Activated naive CD8-positive, alpha-beta T cell treated with anti-CD3 and anti-CD28 coated beads, Interleukin-2, amount 10 ng/mL, durations not matched to agents 7 days and 5 days (primary cell): ENCODE measurements around the gene ROBO4. TPM values are rescaled to one million over a fixed set of nuclear protein-coding genes. Genes with fewer than 3 reads are reported as not detected.

Source experiments
- ATAC-seq: fragments of 150-1000 bp; cut with Tn5 transposase; one replicate; pipeline ENCODE4 v1.10.0; 2021; ENCODE audit warnings: low read depth, moderate library complexity
- POLR2A ChIA-PET: fragments of 350-600 bp; sonication (Branson Sonifier 250); formaldehyde crosslinking; loops from one replicate; lab custom pipeline; 2021; ENCODE audit warnings: antibody characterized with exemption; lab: Charles Lee
- DNase-seq: peaks from one replicate; pipeline ENCODE4 v3.0.0; 2021
- H3K27ac Mint-ChIP-seq: one replicate; pipeline ENCODE4 v1.8.0; 2022; ENCODE audit warnings: mild to moderate bottlenecking, mixed read lengths
- H3K27me3 Mint-ChIP-seq: one replicate; pipeline ENCODE4 v1.8.0; 2022; ENCODE audit warnings: mild to moderate bottlenecking, moderate library complexity, mixed read lengths
- H3K36me3 Mint-ChIP-seq: one replicate; pipeline ENCODE4 v1.8.0; 2021; ENCODE audit warnings: mild to moderate bottlenecking, mixed read lengths
- H3K4me1 Mint-ChIP-seq: one replicate; pipeline ENCODE4 v1.8.0; 2021; ENCODE audit warnings: mixed read lengths
- H3K4me3 Mint-ChIP-seq: one replicate; pipeline ENCODE4 v1.8.0; 2022; ENCODE audit warnings: mild to moderate bottlenecking, moderate library complexity, mixed read lengths
- H3K9me3 Mint-ChIP-seq: one replicate; pipeline ENCODE4 v1.8.0; 2021; ENCODE audit warnings: mixed read lengths
- total RNA-seq, 2 experiments: library from RNA; stranded (reverse); gene quantifications; one replicate each; pipeline ENCODE4 v1.2.3, GENCODE V29; 2021

The ROBO4 gene
- total RNA-seq, 2 experiments from 2014 or later: not detected

DNA sequence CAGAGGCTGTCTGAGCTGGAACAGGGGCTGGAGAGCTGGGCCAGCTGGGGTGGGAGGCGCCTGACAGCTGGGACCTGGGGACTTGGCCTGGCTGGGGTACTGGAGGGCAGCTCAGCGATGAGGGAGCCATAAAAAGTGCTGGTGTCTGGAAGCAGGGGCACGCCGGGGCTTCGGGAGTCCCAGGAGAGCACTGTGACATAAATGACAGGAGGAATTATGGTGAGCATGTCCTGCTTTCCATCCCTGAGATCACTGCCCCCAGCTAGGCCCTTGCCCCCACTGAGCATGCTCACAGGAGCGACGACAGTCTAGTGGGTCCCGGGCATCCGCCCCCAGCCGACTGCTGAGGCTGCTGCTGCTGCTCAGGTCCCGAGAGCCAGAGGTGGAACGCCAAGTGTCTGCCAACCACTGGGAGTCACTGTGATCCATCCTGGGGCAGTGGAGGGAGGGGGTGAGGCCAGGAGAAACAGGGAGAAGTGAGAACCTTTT, 6.2 kb downstream of the ROBO4 start:
- H3K27me3 Mint-ChIP-seq: no peaks in the 10 kb centered on the region
- no peak overlapping the region for H3K4me3 Mint-ChIP-seq
- DNase-seq: no peak
- H3K27ac Mint-ChIP-seq: no peak overlapping the region
- H3K9me3 Mint-ChIP-seq: no peaks in the 10 kb centered on the region
- no peaks in the 10 kb centered on the region for H3K36me3 Mint-ChIP-seq
- no peak for ATAC-seq
- H3K4me1 Mint-ChIP-seq: peaks cover 2% of the 10 kb centered on the region
- POLR2A ChIA-PET: no interaction called here

DNA sequence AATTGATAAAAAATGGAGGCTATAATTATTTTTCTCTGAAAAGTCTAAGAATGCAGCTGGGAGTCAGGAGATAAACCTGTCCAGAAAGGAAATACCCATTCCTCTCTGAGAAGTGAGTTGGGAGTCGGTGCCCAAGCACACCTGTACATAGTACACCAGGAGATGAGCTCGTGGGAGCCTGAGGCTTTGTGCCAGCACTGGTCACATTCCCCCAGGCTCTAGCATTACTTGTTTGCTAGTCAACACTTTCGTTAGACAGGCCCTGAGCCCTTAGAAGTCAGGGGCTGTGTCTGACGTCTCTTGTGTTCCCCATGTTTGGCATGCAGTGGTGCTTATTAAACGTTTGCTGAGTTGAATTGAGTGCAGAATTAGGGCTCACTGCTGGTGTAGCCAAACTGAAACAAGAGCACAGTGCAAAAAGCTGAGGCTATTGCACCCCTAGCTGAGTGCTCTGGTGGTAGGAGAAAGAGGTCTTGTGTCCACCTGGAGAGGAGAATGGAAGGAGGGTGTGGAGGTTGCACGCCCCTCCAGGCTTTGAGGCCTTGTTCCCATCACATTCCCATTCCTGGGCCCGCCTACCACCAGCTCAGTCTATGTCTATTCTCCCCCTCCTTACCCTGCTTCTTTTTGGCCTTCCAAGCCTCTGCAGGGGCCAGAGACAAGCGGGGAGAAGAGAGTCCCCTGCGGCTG, 6.8 kb downstream of the ROBO4 start:
- peaks cover 2% of the 10 kb centered on the region for H3K27me3 Mint-ChIP-seq
- H3K9me3 Mint-ChIP-seq: no peaks in the 10 kb centered on the region
- ATAC-seq: no peak
- H3K36me3 Mint-ChIP-seq: no peaks in the 10 kb centered on the region
- POLR2A ChIA-PET: no interaction called here
- DNase-seq: no peak
- H3K4me3 Mint-ChIP-seq: no peak overlapping the region
- no peak overlapping the region for H3K27ac Mint-ChIP-seq
- peaks cover 2% of the 10 kb centered on the region for H3K4me1 Mint-ChIP-seq

DNA sequence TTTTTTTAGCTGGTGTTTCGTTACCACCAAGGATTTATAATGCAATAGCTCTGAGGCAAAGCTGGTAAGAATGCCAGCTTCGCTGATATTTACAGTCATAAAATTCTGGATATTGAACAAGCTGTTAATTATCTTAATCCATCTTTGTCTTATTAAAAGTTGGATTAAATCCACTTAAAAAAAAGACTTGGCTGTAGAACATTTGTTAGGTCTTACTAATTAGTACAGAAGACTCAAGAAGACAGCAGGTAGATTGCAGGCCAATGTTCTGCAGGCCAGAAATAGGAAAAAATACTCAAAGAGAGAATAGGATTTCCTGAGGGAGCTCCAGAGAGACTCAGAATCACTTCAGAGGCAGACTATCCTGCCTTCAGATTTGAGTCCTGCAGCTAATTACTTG, 7.5 kb downstream of the ROBO4 start:
- Mint-ChIP-seq H3K27ac (no peak overlapping the region), H3K27me3 (peaks cover 6% of the 10 kb centered on the region), H3K36me3 (no peaks in the 10 kb centered on the region), H3K9me3 (no peaks in the 10 kb centered on the region), H3K4me3 (no peak overlapping the region), H3K4me1 (peaks cover 2% of the 10 kb centered on the region)
- ATAC-seq: no peak
- POLR2A ChIA-PET: no interaction called here
- DNase-seq: no peak

DNA sequence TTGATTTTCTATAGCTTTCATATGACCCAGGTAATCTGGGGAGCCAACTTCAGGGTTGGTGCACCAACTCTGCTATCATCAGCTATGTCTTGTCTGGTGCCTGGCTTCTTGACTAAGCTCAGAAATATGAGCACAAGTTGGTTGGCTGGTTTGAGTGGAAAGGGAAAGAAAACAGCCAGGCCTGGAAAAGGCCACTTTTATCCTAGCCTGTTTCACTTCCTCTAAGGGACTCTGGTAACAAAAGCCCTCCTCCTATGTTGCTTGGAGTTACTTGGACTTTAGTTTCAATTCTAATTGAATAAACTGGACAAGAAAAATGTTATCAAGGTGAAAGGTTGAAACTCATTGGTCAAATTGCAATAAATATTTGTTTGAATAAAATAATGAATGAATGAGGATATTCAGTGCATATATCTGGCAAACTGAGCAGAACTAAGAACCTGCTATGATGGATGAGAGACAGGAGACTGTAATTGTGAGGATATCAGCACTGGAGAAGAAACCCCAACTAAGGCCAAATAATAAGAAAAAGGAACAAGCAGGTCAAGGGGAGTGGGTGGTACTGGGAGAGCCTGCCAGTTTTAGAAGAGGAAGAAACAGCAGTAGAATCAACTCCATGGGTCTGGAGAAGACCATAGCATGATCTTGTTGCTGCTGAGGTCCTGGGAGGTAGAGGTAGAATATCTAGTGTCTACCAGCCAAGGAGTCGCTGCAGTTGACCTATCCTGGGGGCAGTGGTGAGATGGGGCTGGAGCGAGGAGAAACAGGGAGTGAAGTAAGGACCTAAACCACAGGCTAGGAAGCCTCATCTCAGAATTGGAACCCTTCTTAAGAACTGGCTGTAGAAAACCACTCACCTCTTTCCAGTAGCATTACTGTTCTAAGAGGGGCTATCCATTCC, 8.2 kb downstream of the ROBO4 start:
- H3K27ac Mint-ChIP-seq: no peak overlapping the region
- POLR2A ChIA-PET: no interaction called here

DNA sequence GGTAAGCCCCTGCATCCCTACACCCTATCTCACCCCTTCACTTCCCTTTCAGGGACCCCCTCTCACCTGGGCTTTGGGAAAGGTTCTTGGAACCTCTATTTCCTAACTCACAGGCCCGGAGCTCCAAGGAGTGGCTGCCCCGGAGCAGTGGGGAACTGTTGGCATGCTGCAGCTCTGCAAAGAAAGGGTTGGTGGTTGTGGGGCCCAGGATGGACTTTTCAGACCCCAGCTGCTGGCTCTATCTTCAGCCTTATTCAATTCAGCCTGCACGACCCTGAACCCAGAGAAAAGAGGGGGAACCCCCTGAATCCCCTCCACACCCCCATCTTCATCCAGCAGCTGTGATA, 10.0 kb downstream of the ROBO4 start:
- Mint-ChIP-seq H3K27ac (no peak overlapping the region), H3K36me3 (no peaks in the 10 kb centered on the region), H3K4me3 (no peak overlapping the region), H3K27me3 (peaks cover 6% of the 10 kb centered on the region), H3K4me1 (peaks cover 2% of the 10 kb centered on the region), H3K9me3 (no peaks in the 10 kb centered on the region)
- ATAC-seq: no peak
- POLR2A ChIA-PET: interaction anchor here (0.6 kb wide), 2 partner anchors 11 to 115 kb away, joined by 4 to 5 read pairs; no protein-coding TSS in a partner anchor
- no peak for DNase-seq

More for the DNA sequence above, 8.2 kb downstream of the ROBO4 start:
- no peak for ATAC-seq
- DNase-seq: no peak
- Mint-ChIP-seq H3K4me1 (no peaks in the 10 kb centered on the region), H3K4me3 (no peak overlapping the region), H3K27me3 (peaks cover 6% of the 10 kb centered on the region), H3K9me3 (no peaks in the 10 kb centered on the region), H3K36me3 (no peaks in the 10 kb centered on the region)

DNA sequence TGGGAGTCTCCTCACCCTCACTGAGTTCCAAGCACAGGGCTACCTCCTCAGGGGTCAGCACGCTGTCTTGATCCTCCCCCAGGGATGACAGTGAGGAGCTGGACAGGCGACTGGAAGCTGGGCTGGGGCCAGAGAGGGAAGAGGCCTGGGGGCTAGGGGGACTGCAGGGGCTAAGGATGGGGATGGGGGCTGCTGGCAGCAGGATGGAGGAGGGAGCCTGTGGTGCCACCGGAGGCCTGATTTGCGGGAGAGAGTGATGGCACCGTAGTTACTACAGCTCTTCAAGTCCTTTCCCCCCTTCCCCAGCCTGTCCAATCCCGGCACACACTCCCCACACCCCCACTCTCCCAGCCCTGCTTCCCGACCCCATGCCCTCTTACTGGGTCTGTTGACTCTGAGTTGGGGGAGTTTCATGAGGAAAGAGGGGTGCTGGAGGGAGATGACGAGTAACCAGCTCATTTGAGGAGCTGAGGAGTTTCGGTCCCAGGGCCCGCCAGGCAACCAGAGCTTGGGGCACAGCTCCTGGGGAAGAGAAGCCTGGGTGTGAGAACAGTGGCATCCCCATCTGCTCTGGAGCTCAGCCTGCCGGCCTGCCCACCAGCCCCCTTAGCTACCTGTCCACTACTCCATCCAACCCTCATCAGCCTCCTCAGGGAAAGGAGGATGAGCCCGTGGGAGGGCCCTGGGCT, 10.5 kb downstream of the ROBO4 start:
- ATAC-seq: no peak
- no peaks in the 10 kb centered on the region for H3K36me3 Mint-ChIP-seq
- no peak overlapping the region for H3K27ac Mint-ChIP-seq

DNA sequence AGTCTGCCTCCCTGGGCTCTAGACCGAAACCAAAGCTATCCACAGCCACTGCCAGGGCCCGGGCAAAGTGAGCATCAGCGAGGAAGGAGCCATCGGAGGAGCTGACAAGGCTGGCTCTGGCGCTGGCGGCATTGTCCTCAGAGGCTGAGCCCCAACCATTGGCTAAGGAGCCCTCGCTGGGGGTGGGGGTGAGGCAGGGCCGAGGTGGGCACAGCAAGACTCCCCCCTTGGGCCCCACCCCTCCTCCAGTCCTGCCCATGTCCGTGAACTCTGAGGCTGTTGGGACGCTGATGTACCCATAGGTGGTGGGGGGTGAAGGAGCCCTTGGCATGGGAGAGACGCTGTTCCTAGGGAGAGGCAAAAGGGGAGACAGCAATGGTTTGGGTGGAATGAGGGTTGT, 11.2 kb downstream of the ROBO4 start:
- DNase-seq (no peak), ATAC-seq (no peak)
- H3K27me3 Mint-ChIP-seq: peaks cover 6% of the 10 kb centered on the region
- H3K4me1 Mint-ChIP-seq: peaks cover 2% of the 10 kb centered on the region
- no peaks in the 10 kb centered on the region for H3K9me3 Mint-ChIP-seq
- H3K36me3 Mint-ChIP-seq: no peaks in the 10 kb centered on the region
- POLR2A ChIA-PET: interaction anchor here (0.7 kb wide), 1 partner anchor 8 kb away, joined by 3 read pairs; no protein-coding TSS in a partner anchor
- no peak overlapping the region for H3K27ac Mint-ChIP-seq
- H3K4me3 Mint-ChIP-seq: no peak overlapping the region

More for the DNA sequence above, 10.5 kb downstream of the ROBO4 start:
- POLR2A ChIA-PET: interaction anchor here (0.6 to 0.7 kb wide), 2 partner anchors 9 to 11 kb away, joined by 3 to 4 read pairs; no protein-coding TSS in a partner anchor
- Mint-ChIP-seq H3K9me3 (no peaks in the 10 kb centered on the region), H3K27me3 (peaks cover 6% of the 10 kb centered on the region), H3K4me1 (peaks cover 2% of the 10 kb centered on the region), H3K4me3 (no peak overlapping the region)
- no peak for DNase-seq

DNA sequence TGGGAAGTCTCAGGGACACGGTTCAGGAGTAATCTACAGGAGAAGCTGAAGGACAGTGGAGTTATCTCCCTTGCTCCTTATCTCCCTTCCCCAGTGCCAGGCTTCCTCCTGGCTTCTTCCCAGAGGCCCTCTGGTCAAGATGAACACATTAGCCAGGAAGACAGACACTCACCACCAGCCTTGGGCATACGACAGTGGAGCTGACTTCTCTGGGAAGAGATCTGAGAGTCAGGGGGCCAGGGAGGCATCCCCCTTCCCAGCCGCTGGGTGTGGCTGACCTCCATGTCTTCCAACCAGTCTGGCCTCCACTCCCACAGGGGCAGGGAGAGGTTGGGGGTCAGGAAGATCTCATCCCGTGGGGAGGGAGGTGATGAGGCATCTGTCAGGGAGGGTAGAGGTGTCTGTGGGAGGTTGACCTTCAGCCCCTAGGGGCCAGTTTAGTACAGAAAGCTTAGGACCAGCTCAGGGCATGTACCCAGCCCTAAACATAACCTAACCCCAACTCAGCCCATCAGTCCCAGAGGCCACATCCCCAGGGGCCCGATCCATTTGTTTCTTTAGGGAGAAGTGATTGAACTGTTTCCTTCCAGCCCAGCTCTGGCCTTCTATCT, 12.7 kb downstream of the ROBO4 start:
- Mint-ChIP-seq H3K9me3 (no peaks in the 10 kb centered on the region), H3K27me3 (peaks cover 6% of the 10 kb centered on the region), H3K4me1 (peaks cover 2% of the 10 kb centered on the region), H3K27ac (no peak overlapping the region), H3K4me3 (no peak overlapping the region), H3K36me3 (no peaks in the 10 kb centered on the region)
- no peak for ATAC-seq
- POLR2A ChIA-PET: interaction anchor here (0.9 kb wide), 1 partner anchor 68 kb away, joined by 3 read pairs; no protein-coding TSS in a partner anchor
- DNase-seq: no peak

DNA sequence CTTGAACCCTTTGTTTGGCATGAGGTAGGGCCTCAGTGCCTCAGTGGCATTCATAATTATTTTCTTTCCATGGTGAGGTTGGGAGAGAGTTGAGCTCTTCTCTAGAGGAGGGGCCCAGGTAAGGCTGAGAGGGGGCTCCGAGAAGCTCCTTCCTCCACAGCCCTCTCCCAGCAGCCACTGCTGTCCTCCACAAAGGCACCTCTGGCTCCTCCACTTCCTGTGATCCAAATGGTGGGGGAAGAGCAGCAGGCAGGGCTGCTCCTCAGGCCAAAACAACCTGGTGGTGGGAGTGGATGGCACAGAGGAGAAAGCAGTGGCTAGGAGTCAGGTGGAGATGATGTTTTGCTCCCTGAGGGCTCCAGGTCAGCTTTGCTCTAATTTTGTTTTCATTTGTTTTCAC, 13.3 kb downstream of the ROBO4 start:
- H3K27ac Mint-ChIP-seq: no peak overlapping the region
- peaks cover 6% of the 10 kb centered on the region for H3K27me3 Mint-ChIP-seq
- H3K4me1 Mint-ChIP-seq: peaks cover 2% of the 10 kb centered on the region
- no peak for DNase-seq
- H3K9me3 Mint-ChIP-seq: no peaks in the 10 kb centered on the region
- H3K36me3 Mint-ChIP-seq: no peaks in the 10 kb centered on the region
- ATAC-seq: no peak
- H3K4me3 Mint-ChIP-seq: no peak overlapping the region
- POLR2A ChIA-PET: interaction anchor here (0.9 kb wide), 1 partner anchor 69 kb away, joined by 3 read pairs; no protein-coding TSS in a partner anchor

DNA sequence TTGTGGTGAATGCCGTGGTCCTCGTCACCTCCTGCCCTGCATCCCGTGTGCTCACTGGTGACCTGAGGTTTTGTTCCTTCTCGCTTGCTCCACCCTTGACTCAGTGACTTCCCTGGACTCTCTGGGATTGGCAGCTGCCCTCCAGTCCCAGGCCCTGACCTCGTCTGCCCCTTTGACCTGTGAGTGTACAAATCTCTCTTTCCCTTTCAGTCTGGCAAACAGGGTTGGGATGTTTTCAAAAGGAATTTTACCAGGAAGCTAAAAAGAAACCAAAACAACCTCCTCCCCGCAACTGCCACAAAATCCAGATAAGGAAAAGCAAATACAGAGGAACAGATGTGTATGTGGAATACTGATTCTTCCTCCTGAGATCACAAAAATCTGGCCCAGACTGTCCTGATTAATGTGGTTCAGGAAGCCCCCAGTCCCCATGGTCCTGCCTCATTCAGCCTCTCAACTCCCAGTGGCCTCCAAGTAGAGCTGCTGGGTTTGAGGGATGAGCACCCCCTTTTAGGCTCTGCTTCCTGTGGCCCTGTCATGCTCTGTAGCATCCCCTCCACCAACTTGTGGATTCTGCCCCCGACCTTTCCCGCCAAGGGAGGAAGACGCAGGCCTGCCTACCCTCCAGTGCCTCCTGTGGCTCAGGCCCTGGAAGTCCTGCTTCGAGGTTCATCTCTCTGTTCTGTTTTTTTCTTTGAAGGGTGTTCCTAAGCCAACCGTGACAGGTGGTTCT, 15.2 kb downstream of the ROBO4 start:
- peaks cover 6% of the 10 kb centered on the region for H3K4me1 Mint-ChIP-seq
- peaks cover 6% of the 10 kb centered on the region for H3K27me3 Mint-ChIP-seq
- no peak overlapping the region for H3K4me3 Mint-ChIP-seq
- no peak overlapping the region for H3K27ac Mint-ChIP-seq
- DNase-seq (no peak), ATAC-seq (no peak)
- no peaks in the 10 kb centered on the region for H3K36me3 Mint-ChIP-seq
- H3K9me3 Mint-ChIP-seq: no peaks in the 10 kb centered on the region
- POLR2A ChIA-PET: interaction anchor here (0.7 kb wide), 1 partner anchor 38 kb away, joined by 3 read pairs; no protein-coding TSS in a partner anchor

DNA sequence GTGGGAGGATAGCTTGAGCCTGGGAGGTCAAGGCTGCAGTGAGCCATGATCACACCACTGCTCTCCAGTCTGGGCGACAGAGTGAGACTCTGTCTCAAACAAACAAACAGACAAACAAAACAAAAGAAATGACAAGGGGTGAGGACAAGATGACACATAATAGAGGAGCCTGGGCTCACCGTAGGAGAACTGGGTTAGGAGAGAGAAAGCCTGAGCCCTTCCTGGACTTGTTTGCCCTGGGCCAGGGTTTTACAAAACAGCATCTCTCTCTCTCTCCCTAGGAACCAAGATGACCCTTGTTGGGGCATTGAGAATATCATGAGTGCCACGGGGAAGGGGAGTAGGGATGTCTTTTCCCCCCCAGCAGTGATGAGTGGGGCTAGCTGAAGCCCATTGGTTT, 16.7 kb downstream of the ROBO4 start:
- no peaks in the 10 kb centered on the region for H3K9me3 Mint-ChIP-seq
- H3K4me3 Mint-ChIP-seq: no peak overlapping the region
- no peaks in the 10 kb centered on the region for H3K36me3 Mint-ChIP-seq
- peaks cover 4% of the 10 kb centered on the region for H3K27me3 Mint-ChIP-seq
- POLR2A ChIA-PET: interaction anchor here (1.4 kb wide), 1 partner anchor 73 kb away, joined by 5 read pairs; the partner anchor contains the start of gene CCDC15
- peaks cover 14% of the 10 kb centered on the region for H3K4me1 Mint-ChIP-seq
- peak overlapping the region; percentile 62 for H3K27ac Mint-ChIP-seq
- DNase-seq (no peak), ATAC-seq (no peak)

DNA sequence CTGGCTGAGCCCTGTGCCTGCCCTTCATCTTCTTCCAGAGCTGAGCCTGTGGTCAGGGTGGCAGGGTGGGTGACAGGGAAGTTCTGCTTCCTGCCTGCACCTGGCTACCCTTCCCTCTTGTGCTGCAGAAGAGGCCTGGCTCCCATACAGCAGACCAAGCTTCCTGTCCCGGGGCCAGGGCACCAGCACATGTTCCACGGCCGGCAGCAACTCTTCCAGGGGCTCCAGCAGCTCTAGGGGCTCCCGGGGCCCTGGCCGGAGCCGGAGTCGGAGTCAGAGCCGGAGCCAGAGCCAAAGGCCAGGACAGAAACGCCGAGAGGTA, 17.4 kb downstream of the ROBO4 start:
- no peak overlapping the region for H3K4me3 Mint-ChIP-seq
- peaks cover 17% of the 10 kb centered on the region for H3K4me1 Mint-ChIP-seq

More for the DNA sequence above, 17.4 kb downstream of the ROBO4 start:
- H3K36me3 Mint-ChIP-seq: no peaks in the 10 kb centered on the region
- ATAC-seq: no peak
- no peaks in the 10 kb centered on the region for H3K9me3 Mint-ChIP-seq
- POLR2A ChIA-PET: no interaction called here
- peaks cover 7% of the 10 kb centered on the region for H3K27me3 Mint-ChIP-seq
- no peak overlapping the region for H3K27ac Mint-ChIP-seq
- DNase-seq: no peak
